ENCODE measurements around the gene CCDC71.

DNA sequence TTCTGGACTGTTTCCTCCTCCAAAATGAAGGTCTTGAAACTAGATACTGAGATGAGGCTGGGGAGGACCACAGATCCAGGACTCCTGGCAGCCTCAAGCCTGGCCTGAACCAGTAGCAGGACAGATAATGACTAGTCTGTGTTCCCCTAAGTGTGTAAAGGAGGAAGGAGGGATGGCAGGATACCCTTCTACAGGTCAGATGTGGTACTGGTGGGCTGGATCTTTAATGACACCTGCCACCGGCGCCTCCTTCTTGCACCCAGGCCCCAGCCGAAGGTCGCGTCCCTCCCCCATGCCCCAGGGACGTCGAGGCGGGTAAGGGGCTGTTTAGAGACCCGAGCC, 46.1 kb downstream of the CCDC71 start:
- TF ChIP-seq, protein P1, sequence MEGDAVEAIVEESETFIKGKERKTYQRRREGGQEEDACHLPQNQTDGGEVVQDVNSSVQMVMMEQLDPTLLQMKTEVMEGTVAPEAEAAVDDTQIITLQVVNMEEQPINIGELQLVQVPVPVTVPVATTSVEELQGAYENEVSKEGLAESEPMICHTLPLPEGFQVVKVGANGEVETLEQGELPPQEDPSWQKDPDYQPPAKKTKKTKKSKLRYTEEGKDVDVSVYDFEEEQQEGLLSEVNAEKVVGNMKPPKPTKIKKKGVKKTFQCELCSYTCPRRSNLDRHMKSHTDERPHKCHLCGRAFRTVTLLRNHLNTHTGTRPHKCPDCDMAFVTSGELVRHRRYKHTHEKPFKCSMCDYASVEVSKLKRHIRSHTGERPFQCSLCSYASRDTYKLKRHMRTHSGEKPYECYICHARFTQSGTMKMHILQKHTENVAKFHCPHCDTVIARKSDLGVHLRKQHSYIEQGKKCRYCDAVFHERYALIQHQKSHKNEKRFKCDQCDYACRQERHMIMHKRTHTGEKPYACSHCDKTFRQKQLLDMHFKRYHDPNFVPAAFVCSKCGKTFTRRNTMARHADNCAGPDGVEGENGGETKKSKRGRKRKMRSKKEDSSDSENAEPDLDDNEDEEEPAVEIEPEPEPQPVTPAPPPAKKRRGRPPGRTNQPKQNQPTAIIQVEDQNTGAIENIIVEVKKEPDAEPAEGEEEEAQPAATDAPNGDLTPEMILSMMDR (IDR thresholded peaks at IDR 0.05; ENCODE audit: low read length): no peak
- TF ChIP-seq EZH2 (optimal IDR thresholded peaks at IDR 0.05; ENCODE audit: low read depth, low read length): no peak
